Calu3 (cell line): ENCODE measurements around the gene HPSE2. TPM values are rescaled to one million over a fixed set of nuclear protein-coding genes. Genes with fewer than 3 reads are reported as not detected.

Source experiments
- BruUV-seq: library from RNA; stranded (reverse); fragments of 400-500 nt; replicated peaks from 2 replicates; lab custom pipeline; 2021; lab: Mats Ljungman, UMichigan
- CTCF ChIA-PET: fragments of 300-600 bp; sonication (Branson Sonifier 250); formaldehyde crosslinking; loops from one replicate; lab custom pipeline; 2022; ENCODE audit warnings: antibody characterized with exemption; lab: Charles Lee
- DNase-seq: peaks from one replicate; pipeline ENCODE4 v3.0.0; 2022
- H3K27ac Mint-ChIP-seq: one replicate; pipeline ENCODE4 v1.8.0; 2022; ENCODE audit warnings: mixed read lengths; ENCODE audit not compliant: unreplicated experiment
- H3K27me3 Mint-ChIP-seq: one replicate; pipeline ENCODE4 v1.8.0; 2022; ENCODE audit warnings: mixed read lengths; ENCODE audit not compliant: unreplicated experiment
- H3K36me3 Mint-ChIP-seq: one replicate; pipeline ENCODE4 v1.8.0; 2022; ENCODE audit warnings: mild to moderate bottlenecking, moderate library complexity, mixed read lengths; ENCODE audit not compliant: insufficient read depth, unreplicated experiment
- H3K4me1 Mint-ChIP-seq: one replicate; pipeline ENCODE4 v1.8.0; 2022; ENCODE audit warnings: mild to moderate bottlenecking, low read depth, mixed read lengths; ENCODE audit not compliant: unreplicated experiment
- H3K4me3 Mint-ChIP-seq: one replicate; pipeline ENCODE4 v1.8.0; 2022; ENCODE audit warnings: mild to moderate bottlenecking, low read depth, moderate library complexity, mixed read lengths; ENCODE audit not compliant: unreplicated experiment
- H3K9me3 Mint-ChIP-seq: one replicate; pipeline ENCODE4 v1.8.0; 2022; ENCODE audit warnings: low read depth, mixed read lengths; ENCODE audit not compliant: unreplicated experiment
- CTCF ChIP-seq: fragments of 200-600 bp; IDR thresholded peaks from one replicate; pipeline ENCODE4 v1.8.0; 2022; ENCODE audit warnings: antibody characterized with exemption; ENCODE audit not compliant: unreplicated experiment
- intact Hi-C: fragments of 100-400 bp; cut with micrococcal nuclease; formaldehyde crosslinking; loops from one replicate; pipeline ENCODE4 v1.10.0; 2022; ENCODE audit not compliant: unreplicated experiment
- total RNA-seq: library from RNA; stranded (reverse); gene quantifications from 2 replicates; pipeline ENCODE4 v1.2.3, GENCODE V29; 2022

HPSE2 gene
- total RNA-seq, 1 experiment from 2014 or later = not detected

- no TSS peak for BruUV-seq
- peaks cover 6% of the 10 kb centered on the region for H3K36me3 Mint-ChIP-seq
- CTCF ChIA-PET = no interaction called here
- H3K27me3 Mint-ChIP-seq = no peaks in the 10 kb centered on the region
- intact Hi-C loops = no loop called here
- no peak for DNase-seq
- no peak for TF ChIP-seq CTCF
- H3K4me1 Mint-ChIP-seq = no peaks in the 10 kb centered on the region
- no peak overlapping the region for H3K4me3 Mint-ChIP-seq
- H3K27ac Mint-ChIP-seq = no peak overlapping the region
- no peaks in the 10 kb centered on the region for H3K9me3 Mint-ChIP-seq
These were observed 816.8 kb downstream of the HPSE2 start for GRCh38 chr10:98418665-98419468.

- intact Hi-C loops = no loop called here
- Mint-ChIP-seq H3K9me3 (no peaks in the 10 kb centered on the region), H3K36me3 (peaks cover 6% of the 10 kb centered on the region), H3K27me3 (no peaks in the 10 kb centered on the region), H3K27ac (no peak overlapping the region), H3K4me1 (no peaks in the 10 kb centered on the region), H3K4me3 (no peak overlapping the region)
- no peak for DNase-seq
- no peak for TF ChIP-seq CTCF
- CTCF ChIA-PET = no interaction called here
- no TSS peak for BruUV-seq
These were observed 817.5 kb downstream of the HPSE2 start for GRCh38 chr10:98417973-98418664.

- Mint-ChIP-seq H3K4me3 (no peak overlapping the region), H3K4me1 (no peaks in the 10 kb centered on the region), H3K9me3 (no peaks in the 10 kb centered on the region), H3K27ac (no peak overlapping the region), H3K36me3 (peaks cover 6% of the 10 kb centered on the region), H3K27me3 (no peaks in the 10 kb centered on the region)
- CTCF ChIA-PET = no interaction called here
- no TSS peak for BruUV-seq
- intact Hi-C loops = no loop called here
- DNase-seq = no peak
- TF ChIP-seq CTCF = no peak
These were observed 818.1 kb downstream of the HPSE2 start for GRCh38 chr10:98417481-98417959.

GRCh38 chr10:98416606-98417388 lies 818.9 kb downstream of the HPSE2 start:
- H3K4me1 Mint-ChIP-seq = no peaks in the 10 kb centered on the region
- no peak for TF ChIP-seq CTCF
- no TSS peak for BruUV-seq
- intact Hi-C loops = no loop called here
- no peaks in the 10 kb centered on the region for H3K9me3 Mint-ChIP-seq
- no peaks in the 10 kb centered on the region for H3K27me3 Mint-ChIP-seq
- CTCF ChIA-PET = no interaction called here
- DNase-seq = no peak
- no peak overlapping the region for H3K4me3 Mint-ChIP-seq
- no peak overlapping the region for H3K27ac Mint-ChIP-seq
- peaks cover 6% of the 10 kb centered on the region for H3K36me3 Mint-ChIP-seq
